ENCODE measurements around the gene RNF222.

Gene RNF222, protein sequence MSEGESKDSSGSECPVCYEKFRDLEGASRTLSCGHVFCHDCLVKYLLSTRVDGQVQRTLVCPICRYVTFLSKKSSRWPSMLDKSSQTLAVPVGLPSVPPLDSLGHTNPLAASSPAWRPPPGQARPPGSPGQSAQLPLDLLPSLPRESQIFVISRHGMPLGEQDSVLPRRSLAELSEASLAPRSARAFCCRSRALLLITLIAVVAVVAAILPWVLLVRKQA

GRCh38 chr17:8397636-8398035, at the start of gene RNF222:
TSS of gene RNF222 (minus strand) at chr17:8397827. CDS start at chr17:8393461, 4,366 bp downstream.
- Histone ChIP-seq H4K20me1 (ENCODE audit: insufficient read depth, low read length, poor library complexity, severe bottlenecking) (no peaks in the 10 kb centered on the region), H3K4me2 (ENCODE audit: low read depth, low read length, poor library complexity, severe bottlenecking) (no peak within 1 kb of the TSS), H3K36me3 (ENCODE audit: insufficient read depth, low read length) (no peaks in the 10 kb centered on the region), H3K79me2 (ENCODE audit: insufficient read depth, low read length) (no peaks in the 10 kb centered on the region), H3K9ac (ENCODE audit: low read depth, low read length, poor library complexity, severe bottlenecking) (no peak within 1 kb of the TSS), H3K27me3 (ENCODE audit: insufficient read depth, low read length, poor library complexity, severe bottlenecking) (no peaks in the 10 kb centered on the region), H2AFZ (ENCODE audit: low read length) (no peak within 1 kb of the TSS), H3K9me3 (ENCODE audit: insufficient read depth, low read depth, low read length) (no peaks in the 10 kb centered on the region), H3K4me1 (ENCODE audit: insufficient read depth, low read length, poor library complexity, severe bottlenecking) (peaks cover 5% of the 10 kb centered on the region), H3K9me2 (replicated peaks; ENCODE audit: low read depth, low read length) (no peaks in the 10 kb centered on the region), H3F3A (ENCODE audit: low read depth) (no peaks in the 10 kb centered on the region), H3K4me3 (ENCODE audit: low read length, poor library complexity, severe bottlenecking) (no peak within 1 kb of the TSS)
- TF ChIP-seq EZH2phosphoT487 (IDR thresholded peaks at IDR 0.05; ENCODE audit: borderline replicate concordance) = no peak
- no peak for TF ChIP-seq CTCF (conservative IDR thresholded peaks at IDR 0.05; ENCODE audit: low read length)

- Histone ChIP-seq H3K9me3 (ENCODE audit: insufficient read depth, low read depth, low read length) (no peaks in the 10 kb centered on the region), H3F3A (ENCODE audit: low read depth) (no peaks in the 10 kb centered on the region), H3K9me2 (replicated peaks; ENCODE audit: low read depth, low read length) (no peaks in the 10 kb centered on the region), H3K4me1 (ENCODE audit: insufficient read depth, low read length, poor library complexity, severe bottlenecking) (peaks cover 22% of the 10 kb centered on the region), H3K9ac (ENCODE audit: low read depth, low read length, poor library complexity, severe bottlenecking) (no peak overlapping the region), H3K27me3 (ENCODE audit: insufficient read depth, low read length, poor library complexity, severe bottlenecking) (no peaks in the 10 kb centered on the region), H3K79me2 (ENCODE audit: insufficient read depth, low read length) (peaks cover 32% of the 10 kb centered on the region; the same call in 1 of the 2 replicates), H3K36me3 (ENCODE audit: insufficient read depth, low read length) (peaks cover 54% of the 10 kb centered on the region), H3K4me3 (ENCODE audit: low read length, poor library complexity, severe bottlenecking) (no peak overlapping the region), H3K4me2 (ENCODE audit: low read depth, low read length, poor library complexity, severe bottlenecking) (no peak overlapping the region), H4K20me1 (ENCODE audit: insufficient read depth, low read length, poor library complexity, severe bottlenecking) (peaks cover 23% of the 10 kb centered on the region), H2AFZ (ENCODE audit: low read length) (no peak overlapping the region)
- TF ChIP-seq EZH2phosphoT487 (IDR thresholded peaks at IDR 0.05; ENCODE audit: borderline replicate concordance) = no peak
- TF ChIP-seq CTCF (conservative IDR thresholded peaks at IDR 0.05; ENCODE audit: low read length) = no peak
These were observed 47.9 kb upstream of the RNF222 start for GRCh38 chr17:8445536-8445935.

DNA sequence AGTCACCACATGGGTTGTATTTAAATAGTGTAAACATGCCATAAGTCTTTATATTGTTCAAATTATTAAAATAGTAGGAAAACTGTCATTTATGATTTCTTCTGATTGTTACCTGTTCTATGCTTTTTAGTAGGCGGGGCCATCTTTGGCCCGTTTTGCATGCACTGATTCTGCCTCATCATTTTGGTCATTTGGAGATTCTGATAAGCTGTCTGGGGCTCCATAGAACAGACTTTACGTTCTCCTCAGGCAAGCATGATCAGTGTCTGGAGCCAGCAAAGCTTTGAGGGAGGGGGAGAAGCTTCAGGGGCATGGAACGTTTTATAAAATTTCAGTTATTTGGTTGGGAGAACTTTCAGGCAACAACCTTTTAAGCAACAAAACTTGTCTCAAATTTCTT, 46.9 kb upstream of the RNF222 start:
- peaks cover 41% of the 10 kb centered on the region; the same call in 1 of the 2 replicates for H3K79me2 ChIP-seq (ENCODE audit: insufficient read depth, low read length)
- H3K9me2 ChIP-seq (replicated peaks; ENCODE audit: low read depth, low read length) = no peaks in the 10 kb centered on the region
- no peaks in the 10 kb centered on the region for H3K27me3 ChIP-seq (ENCODE audit: insufficient read depth, low read length, poor library complexity, severe bottlenecking)
- H4K20me1 ChIP-seq (ENCODE audit: insufficient read depth, low read length, poor library complexity, severe bottlenecking) = peaks cover 27% of the 10 kb centered on the region
- H3K4me2 ChIP-seq (ENCODE audit: low read depth, low read length, poor library complexity, severe bottlenecking) = no peak overlapping the region
- H3K4me1 ChIP-seq (ENCODE audit: insufficient read depth, low read length, poor library complexity, severe bottlenecking) = peaks cover 29% of the 10 kb centered on the region
- TF ChIP-seq EZH2phosphoT487 (IDR thresholded peaks at IDR 0.05; ENCODE audit: borderline replicate concordance) = no peak
- TF ChIP-seq CTCF (conservative IDR thresholded peaks at IDR 0.05; ENCODE audit: low read length) = no peak
- peaks cover 51% of the 10 kb centered on the region for H3K36me3 ChIP-seq (ENCODE audit: insufficient read depth, low read length)
- H3K9ac ChIP-seq (ENCODE audit: low read depth, low read length, poor library complexity, severe bottlenecking) = no peak overlapping the region
- no peak overlapping the region for H2AFZ ChIP-seq (ENCODE audit: low read length)
- H3K9me3 ChIP-seq (ENCODE audit: insufficient read depth, low read depth, low read length) = no peaks in the 10 kb centered on the region
- no peak overlapping the region for H3K4me3 ChIP-seq (ENCODE audit: low read length, poor library complexity, severe bottlenecking)
- no peaks in the 10 kb centered on the region for H3F3A ChIP-seq (ENCODE audit: low read depth)

All from Loucy (cell line).